SK-N-SH treated with all-trans-retinoic acid at 6 μM for 48 hours (cell line): ENCODE data around the gene SRA1.

Experiments used
- ATAC-seq: fragments of 200-7000 bp; cut with Tn5 transposase; 3 replicates; pipeline ENCODE4 v1.9.1; 2020; ENCODE audit warnings: mild to moderate bottlenecking, moderate library complexity
- ARNTL ChIP-seq: fragments of 450-650 bp; formaldehyde crosslinking; IDR thresholded peaks from 2 replicates; pipeline ENCODE4 v1.5.0; 2020; ENCODE audit warnings: low read depth, mild to moderate bottlenecking, moderate library complexity, borderline replicate concordance
- BACH2 ChIP-seq: fragments of 250-450 bp; sonication (Bioruptor Pico); IDR thresholded peaks from 2 replicates; pipeline ENCODE4 v1.9.0; 2021; ENCODE audit warnings: mild to moderate bottlenecking, borderline replicate concordance
- CREB5 ChIP-seq: fragments of 250-450 bp; sonication (Bioruptor Pico); IDR thresholded peaks from 2 replicates; pipeline ENCODE4 v1.5.1; 2020; ENCODE audit warnings: low read depth, mild to moderate bottlenecking, moderate library complexity
- CSDC2 ChIP-seq: fragments of 250-450 bp; sonication (Bioruptor Pico); IDR thresholded peaks from 2 replicates; pipeline ENCODE4 v1.5.0; 2020; ENCODE audit warnings: mild to moderate bottlenecking, moderate library complexity
- CSRNP3 ChIP-seq: fragments of 250-450 bp; sonication (Bioruptor Pico); IDR thresholded peaks from 2 replicates; pipeline ENCODE4 v1.5.1; 2021; ENCODE audit warnings: mild to moderate bottlenecking, moderate library complexity
- ESRRG ChIP-seq: fragments of 250-450 bp; sonication (Bioruptor Pico); IDR thresholded peaks from 2 replicates; pipeline ENCODE4 v1.6.1; 2021; ENCODE audit warnings: mild to moderate bottlenecking
- GLIS3 ChIP-seq: fragments of 250-450 bp; sonication (Bioruptor Pico); IDR thresholded peaks from 2 replicates; pipeline ENCODE4 v1.5.0; 2020; ENCODE audit warnings: mild to moderate bottlenecking, moderate library complexity
- ISL1 ChIP-seq: fragments of 250-450 bp; sonication (Bioruptor Pico); IDR thresholded peaks from 2 replicates; pipeline ENCODE4 v2.1.2; 2022; ENCODE audit warnings: mild to moderate bottlenecking, moderate library complexity
- OSR1 ChIP-seq: fragments of 250-450 bp; sonication (Bioruptor Pico); IDR thresholded peaks from 2 replicates; pipeline ENCODE4 v1.8.0; 2022; ENCODE audit warnings: moderate library complexity, mild to moderate bottlenecking, inconsistent platforms
- PATZ1 ChIP-seq: fragments of 250-450 bp; sonication (Bioruptor Pico); IDR thresholded peaks from 2 replicates; pipeline ENCODE4 v1.8.0; 2020; ENCODE audit warnings: mild to moderate bottlenecking, moderate library complexity, borderline replicate concordance
- POU6F1 ChIP-seq: fragments of 250-450 bp; sonication (Bioruptor Pico); IDR thresholded peaks from 2 replicates; pipeline ENCODE4 v1.8.0; 2021; ENCODE audit warnings: low read depth, mild to moderate bottlenecking, moderate library complexity, borderline replicate concordance
- PPARA ChIP-seq: fragments of 250-450 bp; sonication (Bioruptor Pico); IDR thresholded peaks from 2 replicates; pipeline ENCODE4 v1.5.0; 2020; ENCODE audit warnings: mild to moderate bottlenecking, borderline replicate concordance
- RARB ChIP-seq: fragments of 250-450 bp; sonication (Bioruptor Pico); IDR thresholded peaks from 2 replicates; pipeline ENCODE4 v1.8.0; 2021; ENCODE audit warnings: mild to moderate bottlenecking, moderate library complexity
- SNAI2 ChIP-seq: fragments of 250-450 bp; sonication (Bioruptor Pico); IDR thresholded peaks from 2 replicates; pipeline ENCODE4 v1.5.0; 2020; ENCODE audit warnings: mild to moderate bottlenecking, moderate library complexity
- TCF4 ChIP-seq: fragments of 250-450 bp; sonication (Bioruptor Pico); IDR thresholded peaks from 2 replicates; pipeline ENCODE4 v1.8.0; 2021; ENCODE audit warnings: mild to moderate bottlenecking, moderate library complexity, borderline replicate concordance
- TOX ChIP-seq: fragments of 250-450 bp; sonication (Bioruptor Pico); IDR thresholded peaks from 2 replicates; pipeline ENCODE4 v1.8.0; 2021; ENCODE audit warnings: mild to moderate bottlenecking, moderate library complexity, borderline replicate concordance
- TSHZ2 ChIP-seq: fragments of 250-450 bp; sonication (Bioruptor Pico); IDR thresholded peaks from 2 replicates; pipeline ENCODE4 v1.5.0; 2020; ENCODE audit warnings: mild to moderate bottlenecking, moderate library complexity
- ZC3H10 ChIP-seq: fragments of 250-450 bp; sonication (Bioruptor Pico); IDR thresholded peaks from 2 replicates; pipeline ENCODE4 v1.5.1; 2021; ENCODE audit warnings: mild to moderate bottlenecking, moderate library complexity
- ZFP3 ChIP-seq: fragments of 250-450 bp; sonication (Bioruptor Pico); IDR thresholded peaks from 2 replicates; pipeline ENCODE4 v1.5.0; 2020; ENCODE audit warnings: mild to moderate bottlenecking, moderate library complexity
- ZFP30 ChIP-seq: fragments of 450-650 bp; formaldehyde crosslinking; IDR thresholded peaks from 2 replicates; pipeline ENCODE4 v1.5.0; 2022; ENCODE audit warnings: mild to moderate bottlenecking, moderate library complexity
- ZNF70 ChIP-seq: fragments of 450-650 bp; formaldehyde crosslinking; IDR thresholded peaks from 2 replicates; pipeline ENCODE4 v1.5.0; 2020; ENCODE audit warnings: mild to moderate bottlenecking, moderate library complexity
- ZNF8 ChIP-seq: fragments of 450-650 bp; formaldehyde crosslinking; IDR thresholded peaks from 2 replicates; pipeline ENCODE4 v1.5.0; 2020; ENCODE audit warnings: mild to moderate bottlenecking, moderate library complexity

The SRA1 gene

GRCh38 chr5:140542972-140543371, 14.3 kb downstream of the SRA1 start:
- TF ChIP-seq ZC3H10 (CRISPR knock-in tag) (no peak), ZNF70 (CRISPR knock-in tag) (no peak), POU6F1 (CRISPR knock-in tag) (no peak)
- ATAC-seq, result no peak

- no peak for TF ChIP-seq ZFP3
- no peak for TF ChIP-seq CSRNP3 (CRISPR knock-in tag)
- no peak for TF ChIP-seq ISL1 (CRISPR knock-in tag)
- no peak for TF ChIP-seq TOX (CRISPR knock-in tag)
- no peak for TF ChIP-seq ESRRG (CRISPR knock-in tag)
- no peak for TF ChIP-seq CSDC2
- no peak for TF ChIP-seq BACH2 (CRISPR knock-in tag)
- no peak for ATAC-seq
Observed at GRCh38 chr5:140540227-140540626, 17.0 kb downstream of the SRA1 start.

GRCh38 chr5:140524003-140524402, 33.3 kb downstream of the SRA1 start:
- ATAC-seq, result no peak
- TF ChIP-seq ZC3H10 (CRISPR knock-in tag) (no peak), TOX (CRISPR knock-in tag) (no peak), OSR1 (CRISPR knock-in tag) (no peak), RARB (no peak), PATZ1 (CRISPR knock-in tag) (no peak), ARNTL (CRISPR knock-in tag) (no peak), SNAI2 (CRISPR knock-in tag) (no peak), ESRRG (CRISPR knock-in tag) (no peak), TCF4 (CRISPR knock-in tag) (no peak), ZNF8 (CRISPR knock-in tag) (no peak), BACH2 (CRISPR knock-in tag) (no peak), TSHZ2 (CRISPR knock-in tag) (no peak), CSDC2 (no peak), GLIS3 (CRISPR knock-in tag) (no peak), ISL1 (CRISPR knock-in tag) (no peak), ZFP30 (CRISPR knock-in tag) (no peak), ZNF70 (CRISPR knock-in tag) (no peak), CREB5 (CRISPR knock-in tag) (no peak)

- ATAC-seq, result no peak
- TF ChIP-seq CSRNP3 (CRISPR knock-in tag) (no peak), RARB (no peak), ZNF70 (CRISPR knock-in tag) (no peak), PPARA (CRISPR knock-in tag) (no peak), ZNF8 (CRISPR knock-in tag) (no peak), OSR1 (CRISPR knock-in tag) (no peak), PATZ1 (CRISPR knock-in tag) (no peak), ZFP30 (CRISPR knock-in tag) (no peak), ZC3H10 (CRISPR knock-in tag) (no peak), ZFP3 (no peak), SNAI2 (CRISPR knock-in tag) (no peak), BACH2 (CRISPR knock-in tag) (no peak), CSDC2 (no peak)
Observed at GRCh38 chr5:140513124-140513523, 44.1 kb downstream of the SRA1 start.
